Measurements from ENCODE around the gene CABLES1. TPM values are rescaled to one million over a fixed set of nuclear protein-coding genes. Genes with fewer than 3 reads are reported as not detected.

Gene CABLES1
- total and polyA plus RNA-seq, 2 experiments from 2014 or later = 7.2 to 10.8 TPM

GRCh38 chr18:23243178-23243577, 107.9 kb downstream of the CABLES1 start:
- no peak overlapping the region for H3K4me2 ChIP-seq
- H3K4me3 ChIP-seq = no peak overlapping the region
- no peaks in the 10 kb centered on the region for H3K79me2 ChIP-seq
- H3K9me2 ChIP-seq (replicated peaks; ENCODE audit: insufficient read depth) = no peaks in the 10 kb centered on the region
- no peak for DNase-seq (ENCODE audit: low spot score)
- H3K36me3 ChIP-seq (replicated peaks; ENCODE audit: insufficient read depth, low read depth) = no peaks in the 10 kb centered on the region
- H3K9me3 ChIP-seq (ENCODE audit: low read depth) = no peaks in the 10 kb centered on the region
- peaks cover 9% of the 10 kb centered on the region for H3K4me1 ChIP-seq (ENCODE audit: insufficient read depth)
- WGBS (ENCODE audit: low lambda C conversion rate, missing lambda C conversion rate) = 86% methylated on average over 3 of the region's 3 CpGs
- H3K27me3 ChIP-seq = no peaks in the 10 kb centered on the region
- no peak overlapping the region for H3K27ac ChIP-seq
- no peak overlapping the region for H2AFZ ChIP-seq
- TF ChIP-seq CTCF (IDR thresholded peaks at IDR 0.05; ENCODE audit: poor library complexity) (no peak), EZH2phosphoT487 (IDR thresholded peaks at IDR 0.05; ENCODE audit: low read depth, severe bottlenecking, unreplicated experiment) (no peak), EZH2 (IDR thresholded peaks at IDR 0.05; ENCODE audit: borderline replicate concordance) (no peak)
- no peaks in the 10 kb centered on the region for H4K20me1 ChIP-seq (ENCODE audit: insufficient read depth, poor library complexity, severe bottlenecking)

GRCh38 chr18:23243816-23244215, 108.5 kb downstream of the CABLES1 start:
- no peak overlapping the region for H3K27ac ChIP-seq
- H4K20me1 ChIP-seq (ENCODE audit: insufficient read depth, poor library complexity, severe bottlenecking) = no peaks in the 10 kb centered on the region
- TF ChIP-seq EZH2 (IDR thresholded peaks at IDR 0.05; ENCODE audit: borderline replicate concordance) (no peak), EZH2phosphoT487 (IDR thresholded peaks at IDR 0.05; ENCODE audit: low read depth, severe bottlenecking, unreplicated experiment) (no peak), CTCF (IDR thresholded peaks at IDR 0.05; ENCODE audit: poor library complexity) (no peak)
- peaks cover 3% of the 10 kb centered on the region for H3K4me1 ChIP-seq (ENCODE audit: insufficient read depth)
- H3K27me3 ChIP-seq = no peaks in the 10 kb centered on the region
- H3K36me3 ChIP-seq (replicated peaks; ENCODE audit: insufficient read depth, low read depth) = no peaks in the 10 kb centered on the region
- 96% methylated on average over 12 of the region's 12 CpGs for WGBS (ENCODE audit: low lambda C conversion rate, missing lambda C conversion rate)
- H2AFZ ChIP-seq = no peak overlapping the region
- no peak overlapping the region for H3K4me3 ChIP-seq
- no peak for DNase-seq (ENCODE audit: low spot score)
- H3K79me2 ChIP-seq = no peaks in the 10 kb centered on the region
- no peak overlapping the region for H3K4me2 ChIP-seq
- H3K9me2 ChIP-seq (replicated peaks; ENCODE audit: insufficient read depth) = no peaks in the 10 kb centered on the region
- no peaks in the 10 kb centered on the region for H3K9me3 ChIP-seq (ENCODE audit: low read depth)

GRCh38 chr18:23244401-23244800, 109.1 kb downstream of the CABLES1 start:
- no peak overlapping the region for H3K27ac ChIP-seq
- no peak overlapping the region for H3K4me2 ChIP-seq
- H3K4me3 ChIP-seq = no peak overlapping the region
- TF ChIP-seq EZH2phosphoT487 (IDR thresholded peaks at IDR 0.05; ENCODE audit: low read depth, severe bottlenecking, unreplicated experiment) = no peak
- H4K20me1 ChIP-seq (ENCODE audit: insufficient read depth, poor library complexity, severe bottlenecking) = no peaks in the 10 kb centered on the region
- H3K4me1 ChIP-seq (ENCODE audit: insufficient read depth) = no peaks in the 10 kb centered on the region
- H3K9me2 ChIP-seq (replicated peaks; ENCODE audit: insufficient read depth) = no peaks in the 10 kb centered on the region
- no peaks in the 10 kb centered on the region for H3K27me3 ChIP-seq
- no peaks in the 10 kb centered on the region for H3K36me3 ChIP-seq (replicated peaks; ENCODE audit: insufficient read depth, low read depth)
- WGBS (ENCODE audit: low lambda C conversion rate, missing lambda C conversion rate) = 60% methylated on average over 12 of the region's 12 CpGs
- H2AFZ ChIP-seq = no peak overlapping the region
- DNase-seq (ENCODE audit: low spot score) = no peak
- no peaks in the 10 kb centered on the region for H3K9me3 ChIP-seq (ENCODE audit: low read depth)
- no peaks in the 10 kb centered on the region for H3K79me2 ChIP-seq

- Histone ChIP-seq H3K4me2 (no peak overlapping the region), H4K20me1 (ENCODE audit: insufficient read depth, poor library complexity, severe bottlenecking) (no peaks in the 10 kb centered on the region), H3K79me2 (no peaks in the 10 kb centered on the region), H3K4me3 (no peak overlapping the region), H2AFZ (no peak overlapping the region), H3K27me3 (no peaks in the 10 kb centered on the region), H3K27ac (no peak overlapping the region), H3K36me3 (replicated peaks; ENCODE audit: insufficient read depth, low read depth) (no peaks in the 10 kb centered on the region), H3K9me3 (ENCODE audit: low read depth) (no peaks in the 10 kb centered on the region), H3K4me1 (ENCODE audit: insufficient read depth) (no peaks in the 10 kb centered on the region), H3K9me2 (replicated peaks; ENCODE audit: insufficient read depth) (no peaks in the 10 kb centered on the region)
- 96% methylated on average over 6 of the region's 6 CpGs for WGBS (ENCODE audit: low lambda C conversion rate, missing lambda C conversion rate)
- no peak for DNase-seq (ENCODE audit: low spot score)
- no peak for TF ChIP-seq EZH2 (IDR thresholded peaks at IDR 0.05; ENCODE audit: borderline replicate concordance)
- no peak for TF ChIP-seq EZH2phosphoT487 (IDR thresholded peaks at IDR 0.05; ENCODE audit: low read depth, severe bottlenecking, unreplicated experiment)
- no peak for TF ChIP-seq CTCF (IDR thresholded peaks at IDR 0.05; ENCODE audit: poor library complexity)
Observed at GRCh38 chr18:23245461-23245860, 110.2 kb downstream of the CABLES1 start.
